Nephron (organoid): ENCODE results near the gene CDC25A.

Source experiments
- H3K27ac Mint-ChIP-seq, 3 experiments: 2 replicates each; pipeline ENCODE4 v1.8.0; 2020; ENCODE audit warnings: mixed read lengths in 3 of 3, mild to moderate bottlenecking in 2 of 3, moderate library complexity in 1 of 3
- H3K27me3 Mint-ChIP-seq: 2 replicates; pipeline ENCODE4 v1.8.0; 2021; ENCODE audit warnings: low read depth, mild to moderate bottlenecking, moderate library complexity, mixed read lengths
- H3K36me3 Mint-ChIP-seq: 2 replicates; pipeline ENCODE4 v1.8.0; 2020; ENCODE audit warnings: low read depth, mixed read lengths
- H3K4me1 Mint-ChIP-seq: 2 replicates; pipeline ENCODE4 v1.8.0; 2020; ENCODE audit warnings: mixed read lengths
- H3K4me3 Mint-ChIP-seq, 3 experiments: 2 replicates each; pipeline ENCODE4 v1.8.0; 2020; ENCODE audit warnings: mild to moderate bottlenecking in 3 of 3, mixed read lengths in 3 of 3, moderate library complexity in 2 of 3
- H3K9me3 Mint-ChIP-seq: 2 replicates; pipeline ENCODE4 v1.8.0; 2020; ENCODE audit warnings: mixed read lengths
- CTCF ChIP-seq, 3 experiments: fragments of 200-600 bp; sonication (generic); IDR thresholded peaks; one replicate each; pipeline ENCODE4 v1.5.0; 2021; ENCODE audit warnings: antibody characterized with exemption in 3 of 3; ENCODE audit not compliant: unreplicated experiment in 3 of 3

The CDC25A gene

DNA sequence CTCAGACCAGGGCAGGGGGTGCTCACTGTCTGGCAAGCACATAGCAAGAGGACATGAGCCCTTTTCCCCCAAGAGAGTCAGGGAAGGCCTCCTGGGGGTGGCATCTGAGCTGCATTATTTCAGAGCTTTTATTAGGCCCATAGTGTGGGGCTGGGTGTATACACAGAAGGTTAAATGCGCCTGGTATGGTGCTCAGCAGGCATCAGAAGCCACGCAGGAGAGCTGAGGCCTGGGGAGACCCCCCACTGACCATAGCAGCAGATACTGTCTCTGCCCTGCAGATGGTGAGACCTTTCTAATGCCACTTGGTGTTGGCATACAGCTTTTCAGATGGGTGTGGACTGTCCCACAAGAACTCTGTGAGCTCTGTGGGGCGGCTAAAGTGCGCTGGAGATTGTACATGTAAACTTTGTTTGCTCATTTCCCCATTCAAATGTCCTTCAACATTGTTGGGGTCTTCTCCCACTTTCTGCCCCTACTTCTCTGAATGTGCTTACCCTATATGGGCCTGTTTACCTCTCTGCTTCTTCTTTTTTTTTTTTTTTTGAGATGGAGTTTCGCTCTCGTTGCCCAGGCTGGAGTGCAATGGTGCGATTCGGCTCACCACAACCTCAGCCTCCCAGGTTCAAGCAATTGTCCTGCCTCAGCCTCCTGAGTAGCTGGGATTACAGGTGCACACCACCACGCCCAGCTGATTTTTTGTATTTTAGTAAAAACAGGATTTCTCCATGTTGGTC, 62.2 kb downstream of the CDC25A start:
- H3K36me3 Mint-ChIP-seq: no peaks in the 10 kb centered on the region
- H3K9me3 Mint-ChIP-seq: no peaks in the 10 kb centered on the region
- H3K4me3 Mint-ChIP-seq: no peak overlapping the region
- no peak overlapping the region for H3K27ac Mint-ChIP-seq
- peaks cover 18% of the 10 kb centered on the region for H3K4me1 Mint-ChIP-seq
- TF ChIP-seq CTCF (IDR thresholded peaks at IDR 0.05; ENCODE audit: unreplicated experiment in 3 of 3): no peak
- H3K27me3 Mint-ChIP-seq: no peaks in the 10 kb centered on the region

DNA sequence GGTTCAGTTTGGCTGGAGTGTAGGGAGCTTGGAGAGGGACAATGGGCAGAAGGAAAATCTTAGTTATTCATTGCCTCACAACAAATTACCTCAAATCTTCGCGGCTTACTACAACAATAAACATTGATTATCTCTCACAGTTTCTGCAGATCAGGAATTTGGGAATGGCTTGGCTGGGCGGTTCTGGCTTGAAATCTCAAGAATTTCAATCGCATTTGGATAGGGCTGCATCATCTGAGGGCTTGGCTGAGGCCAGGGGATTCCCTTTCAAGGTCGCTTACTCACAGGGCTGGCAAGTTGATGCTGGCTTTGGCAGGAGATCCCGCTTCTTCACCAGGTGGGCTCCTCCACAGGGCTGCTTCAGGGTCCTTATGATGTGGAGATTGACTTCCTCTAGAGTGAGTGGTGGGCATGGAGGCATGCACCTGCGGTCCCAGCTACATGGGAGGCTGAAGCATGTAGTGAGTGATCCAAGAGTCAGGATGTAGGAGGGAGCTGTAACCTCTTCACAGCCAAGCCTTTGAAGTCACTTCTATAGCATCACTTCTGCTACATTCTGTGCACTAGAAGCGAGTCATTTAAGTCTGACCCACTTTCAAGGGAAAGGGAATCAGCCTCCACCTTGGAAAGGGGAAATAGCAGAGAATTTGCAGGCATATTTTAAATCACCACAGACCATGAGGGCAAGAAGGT, 63.1 kb downstream of the CDC25A start:
- Mint-ChIP-seq H3K4me1 (peaks cover 13% of the 10 kb centered on the region), H3K9me3 (no peaks in the 10 kb centered on the region), H3K4me3 (no peak overlapping the region), H3K27ac (peak overlapping the region in 2 of 3 experiments; percentile 28 to 37), H3K36me3 (no peaks in the 10 kb centered on the region), H3K27me3 (no peaks in the 10 kb centered on the region)
- TF ChIP-seq CTCF (IDR thresholded peaks at IDR 0.05; ENCODE audit: unreplicated experiment in 3 of 3): no peak

GRCh38 chr3:48123346-48123745, 64.9 kb downstream of the CDC25A start:
- H3K27me3 Mint-ChIP-seq: no peaks in the 10 kb centered on the region

GRCh38 chr3:48122504-48122903, 65.7 kb downstream of the CDC25A start:
- H3K9me3 Mint-ChIP-seq: no peaks in the 10 kb centered on the region
- H3K27ac Mint-ChIP-seq: no peak overlapping the region
- peaks cover 23% of the 10 kb centered on the region for H3K4me1 Mint-ChIP-seq
- no peaks in the 10 kb centered on the region for H3K27me3 Mint-ChIP-seq
- TF ChIP-seq CTCF (IDR thresholded peaks at IDR 0.05; ENCODE audit: unreplicated experiment in 3 of 3): no peak
- no peak overlapping the region for H3K4me3 Mint-ChIP-seq
- no peaks in the 10 kb centered on the region for H3K36me3 Mint-ChIP-seq

More at GRCh38 chr3:48123346-48123745, 64.9 kb downstream of the CDC25A start:
- Mint-ChIP-seq H3K4me1 (peaks cover 17% of the 10 kb centered on the region), H3K27ac (peak overlapping the region in 1 of 3 experiments; percentile 9), H3K36me3 (no peaks in the 10 kb centered on the region), H3K9me3 (no peaks in the 10 kb centered on the region), H3K4me3 (no peak overlapping the region)
- TF ChIP-seq CTCF (IDR thresholded peaks at IDR 0.05; ENCODE audit: unreplicated experiment in 3 of 3): no peak

DNA sequence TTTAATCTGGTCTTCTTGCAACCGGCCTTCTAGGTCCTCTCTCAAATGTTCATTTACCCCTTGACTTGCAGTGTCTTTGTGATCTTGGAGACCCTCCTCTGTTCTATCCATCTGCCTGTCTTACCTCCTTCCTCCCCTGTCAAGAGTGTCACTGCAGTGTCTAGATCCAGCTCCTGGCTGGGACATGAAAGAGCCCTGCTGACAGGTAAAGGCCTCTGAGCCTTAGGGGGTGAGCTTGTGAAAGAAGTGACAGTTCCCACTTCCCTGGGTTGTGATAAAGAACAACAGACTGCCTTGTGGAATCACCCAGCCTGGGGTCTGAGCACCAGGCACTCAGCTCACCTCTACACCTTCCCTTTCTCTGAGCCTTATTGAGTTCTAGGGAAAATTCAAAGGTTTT, 68.0 kb downstream of the CDC25A start:
- H3K4me1 Mint-ChIP-seq: peaks cover 23% of the 10 kb centered on the region

More for the DNA sequence above, 68.0 kb downstream of the CDC25A start:
- Mint-ChIP-seq H3K27ac (peak overlapping the region in 2 of 3 experiments; percentile 69 to 84), H3K4me3 (no peak overlapping the region), H3K36me3 (no peaks in the 10 kb centered on the region), H3K27me3 (no peaks in the 10 kb centered on the region), H3K9me3 (no peaks in the 10 kb centered on the region)
- no peak for TF ChIP-seq CTCF (IDR thresholded peaks at IDR 0.05; ENCODE audit: unreplicated experiment in 3 of 3)
